Measurements from ENCODE around the gene DACT3. TPM values are rescaled to one million over a fixed set of nuclear protein-coding genes. Genes with fewer than 3 reads are reported as not detected.

DACT3 gene
- total and polyA plus RNA-seq, 2 of the 4 experiments (the other 2 are of a cell fraction), result 1.6 to 4.9 TPM

DNA sequence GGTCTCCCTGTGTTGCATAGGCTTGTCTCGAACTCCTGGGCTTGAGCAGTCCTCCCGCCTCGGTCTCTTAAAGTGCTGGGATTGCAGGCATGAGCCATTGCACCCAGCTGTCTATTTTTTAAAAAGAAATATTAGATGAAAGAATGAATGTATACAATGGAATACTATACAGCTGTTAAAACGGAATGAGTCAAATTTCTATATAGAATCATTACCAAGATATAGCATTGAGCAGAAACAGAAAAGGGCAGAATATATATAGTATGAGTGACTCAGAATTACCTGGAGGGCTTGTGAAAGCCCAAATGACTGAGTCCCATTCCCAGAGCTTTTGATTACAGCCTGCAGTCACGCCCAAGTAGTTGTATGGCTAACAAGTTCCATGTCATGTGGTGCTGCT lies 4.4 kb downstream of the DACT3 start (continued):
- TF ChIP-seq MXI1 (IDR thresholded peaks at IDR 0.05; ENCODE audit: borderline replicate concordance, low read depth, low read length) (no peak), RFX5 (IDR thresholded peaks at IDR 0.05; ENCODE audit: low read depth, low read length) (no peak), FOS (IDR thresholded peaks at IDR 0.05; ENCODE audit: low read depth, low read length) (no peak), MAZ (IDR thresholded peaks at IDR 0.05; ENCODE audit: borderline replicate concordance, low read depth, low read length) (no peak), MAFK (IDR thresholded peaks at IDR 0.05; ENCODE audit: low read depth, low read length) (no peak)
- TF ChIP-seq, protein P1, sequence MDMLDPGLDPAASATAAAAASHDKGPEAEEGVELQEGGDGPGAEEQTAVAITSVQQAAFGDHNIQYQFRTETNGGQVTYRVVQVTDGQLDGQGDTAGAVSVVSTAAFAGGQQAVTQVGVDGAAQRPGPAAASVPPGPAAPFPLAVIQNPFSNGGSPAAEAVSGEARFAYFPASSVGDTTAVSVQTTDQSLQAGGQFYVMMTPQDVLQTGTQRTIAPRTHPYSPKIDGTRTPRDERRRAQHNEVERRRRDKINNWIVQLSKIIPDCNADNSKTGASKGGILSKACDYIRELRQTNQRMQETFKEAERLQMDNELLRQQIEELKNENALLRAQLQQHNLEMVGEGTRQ (IDR thresholded peaks at IDR 0.05; ENCODE audit: low read depth, low read length), result no peak
